Vagina (tissue), 2 donors: ENCODE measurements around the gene NCAM2.

ENCODE experiments used
- POLR2AphosphoS5 ChIP-seq, 2 donors: sonication (generic); formaldehyde crosslinking; IDR thresholded peaks; one replicate each; pipeline ENCODE4 v1.9.0; 2017; ENCODE audit warnings: antibody characterized with exemption in 2 of 2, mild to moderate bottlenecking in 2 of 2, low read depth in 1 of 2; ENCODE audit not compliant: insufficient read depth in 1 of 2
- TF ChIP-seq, protein P1 (sequence below), 3 experiments: fragments of 450-650 bp in 2 of 3; fragments of 200-600 bp in 1 of 3; sonication (generic) in 1 of 3; IDR thresholded peaks; one replicate each; pipeline ENCODE4 v1.5.1; 2017 to 2019; ENCODE audit warnings: antibody characterized with exemption in 3 of 3, mild to moderate bottlenecking in 2 of 3, moderate library complexity in 2 of 3

DNA sequence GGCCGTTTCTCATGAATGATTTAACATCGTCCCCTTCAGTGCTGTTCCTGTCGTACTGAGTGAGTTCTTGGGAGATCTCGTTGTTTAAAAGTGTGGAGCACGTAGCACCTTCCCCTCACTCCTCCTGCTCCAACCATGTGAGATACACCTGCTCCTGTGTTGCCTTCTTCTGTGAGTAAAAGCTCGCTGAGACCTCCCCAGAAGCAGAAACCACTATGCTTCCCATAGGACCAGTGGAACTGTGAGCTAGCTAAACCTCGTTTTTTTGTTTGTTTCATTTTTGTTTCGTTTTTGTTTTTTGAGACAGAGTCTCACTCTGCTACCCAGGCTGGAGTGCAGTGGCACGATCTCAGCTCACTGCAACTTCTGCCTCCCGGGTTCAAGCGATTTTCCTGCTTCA is 198.6 kb downstream of the NCAM2 start:
- TF ChIP-seq, protein P1, sequence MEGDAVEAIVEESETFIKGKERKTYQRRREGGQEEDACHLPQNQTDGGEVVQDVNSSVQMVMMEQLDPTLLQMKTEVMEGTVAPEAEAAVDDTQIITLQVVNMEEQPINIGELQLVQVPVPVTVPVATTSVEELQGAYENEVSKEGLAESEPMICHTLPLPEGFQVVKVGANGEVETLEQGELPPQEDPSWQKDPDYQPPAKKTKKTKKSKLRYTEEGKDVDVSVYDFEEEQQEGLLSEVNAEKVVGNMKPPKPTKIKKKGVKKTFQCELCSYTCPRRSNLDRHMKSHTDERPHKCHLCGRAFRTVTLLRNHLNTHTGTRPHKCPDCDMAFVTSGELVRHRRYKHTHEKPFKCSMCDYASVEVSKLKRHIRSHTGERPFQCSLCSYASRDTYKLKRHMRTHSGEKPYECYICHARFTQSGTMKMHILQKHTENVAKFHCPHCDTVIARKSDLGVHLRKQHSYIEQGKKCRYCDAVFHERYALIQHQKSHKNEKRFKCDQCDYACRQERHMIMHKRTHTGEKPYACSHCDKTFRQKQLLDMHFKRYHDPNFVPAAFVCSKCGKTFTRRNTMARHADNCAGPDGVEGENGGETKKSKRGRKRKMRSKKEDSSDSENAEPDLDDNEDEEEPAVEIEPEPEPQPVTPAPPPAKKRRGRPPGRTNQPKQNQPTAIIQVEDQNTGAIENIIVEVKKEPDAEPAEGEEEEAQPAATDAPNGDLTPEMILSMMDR (IDR thresholded peaks at IDR 0.05) = no peak
- no peak for TF ChIP-seq POLR2AphosphoS5 (IDR thresholded peaks at IDR 0.05; ENCODE audit: insufficient read depth in 1 of 2, low read depth in 1 of 2)
